ENCODE measurements around the gene MAP1B. TPM values are rescaled to one million over a fixed set of nuclear protein-coding genes. Genes with fewer than 3 reads are reported as not detected.

Gene MAP1B
- total and polyA plus RNA-seq, 2 donors = 1.6 to 3.1 TPM

GRCh38 chr5:72122602-72123001 lies 15.3 kb downstream of the MAP1B start:
- Histone ChIP-seq H3K36me3 (ENCODE audit: control insufficient read depth in 2 of 2, insufficient read depth in 2 of 2, low read length in 1 of 2) (no peaks in the 10 kb centered on the region), H3K27me3 (ENCODE audit: control insufficient read depth in 2 of 2, insufficient read depth in 1 of 2, low read length in 1 of 2) (peaks cover 0 to 4% of the 10 kb centered on the region in 2 donors), H3K9me3 (ENCODE audit: control insufficient read depth in 2 of 2, insufficient read depth in 1 of 2, low read length in 1 of 2) (no peaks in the 10 kb centered on the region), H3K4me1 (ENCODE audit: control insufficient read depth in 2 of 2, insufficient read depth in 2 of 2, low read length in 2 of 2) (no peaks in the 10 kb centered on the region), H3K4me3 (ENCODE audit: low read length in 2 of 2) (no peak overlapping the region), H3K27ac (ENCODE audit: low read depth in 1 of 2, low read length in 1 of 2) (no peak overlapping the region)
- 95% methylated on average over 3 of the region's 3 CpGs for WGBS
- DNase-seq (ENCODE audit: low read depth in 6 of 9, low spot score in 9 of 9) = no peak

- DNase-seq (ENCODE audit: low read depth in 6 of 9, low spot score in 9 of 9) = no peak
- H3K4me1 ChIP-seq (ENCODE audit: control insufficient read depth in 2 of 2, insufficient read depth in 2 of 2, low read length in 2 of 2) = no peaks in the 10 kb centered on the region
- peaks cover 0 to 4% of the 10 kb centered on the region in 2 donors for H3K27me3 ChIP-seq (ENCODE audit: control insufficient read depth in 2 of 2, insufficient read depth in 1 of 2, low read length in 1 of 2)
These were observed 16.6 kb downstream of the MAP1B start for GRCh38 chr5:72123764-72124376.

GRCh38 chr5:72125271-72125940 lies 18.1 kb downstream of the MAP1B start:
- H3K36me3 ChIP-seq (ENCODE audit: control insufficient read depth in 2 of 2, insufficient read depth in 2 of 2, low read length in 1 of 2) = no peaks in the 10 kb centered on the region
- H3K9me3 ChIP-seq (ENCODE audit: control insufficient read depth in 2 of 2, insufficient read depth in 1 of 2, low read length in 1 of 2) = no peaks in the 10 kb centered on the region
- H3K27ac ChIP-seq (ENCODE audit: low read depth in 1 of 2, low read length in 1 of 2) = no peak overlapping the region
- WGBS = 97% methylated on average over 1 of the region's 1 CpG
- no peak for DNase-seq (ENCODE audit: low read depth in 6 of 9, low spot score in 9 of 9)
- H3K4me1 ChIP-seq (ENCODE audit: control insufficient read depth in 2 of 2, insufficient read depth in 2 of 2, low read length in 2 of 2) = no peaks in the 10 kb centered on the region
- H3K27me3 ChIP-seq (ENCODE audit: control insufficient read depth in 2 of 2, insufficient read depth in 1 of 2, low read length in 1 of 2) = peaks cover 0 to 4% of the 10 kb centered on the region in 2 donors
- no peak overlapping the region for H3K4me3 ChIP-seq (ENCODE audit: low read length in 2 of 2)

More at GRCh38 chr5:72123764-72124376, 16.6 kb downstream of the MAP1B start:
- WGBS = 96% methylated on average over 9 of the region's 9 CpGs
- Histone ChIP-seq H3K4me3 (ENCODE audit: low read length in 2 of 2) (no peak overlapping the region), H3K9me3 (ENCODE audit: control insufficient read depth in 2 of 2, insufficient read depth in 1 of 2, low read length in 1 of 2) (no peaks in the 10 kb centered on the region), H3K36me3 (ENCODE audit: control insufficient read depth in 2 of 2, insufficient read depth in 2 of 2, low read length in 1 of 2) (no peaks in the 10 kb centered on the region), H3K27ac (ENCODE audit: low read depth in 1 of 2, low read length in 1 of 2) (no peak overlapping the region)

- Histone ChIP-seq H3K27me3 (ENCODE audit: control insufficient read depth in 2 of 2, insufficient read depth in 1 of 2, low read length in 1 of 2) (peaks cover 0 to 4% of the 10 kb centered on the region in 2 donors), H3K4me1 (ENCODE audit: control insufficient read depth in 2 of 2, insufficient read depth in 2 of 2, low read length in 2 of 2) (no peaks in the 10 kb centered on the region), H3K9me3 (ENCODE audit: control insufficient read depth in 2 of 2, insufficient read depth in 1 of 2, low read length in 1 of 2) (no peaks in the 10 kb centered on the region), H3K27ac (ENCODE audit: low read depth in 1 of 2, low read length in 1 of 2) (no peak overlapping the region), H3K4me3 (ENCODE audit: low read length in 2 of 2) (no peak overlapping the region), H3K36me3 (ENCODE audit: control insufficient read depth in 2 of 2, insufficient read depth in 2 of 2, low read length in 1 of 2) (no peaks in the 10 kb centered on the region)
- no peak for DNase-seq (ENCODE audit: low read depth in 6 of 9, low spot score in 9 of 9)
- 0% methylated on average over 1 of the region's 1 CpG for WGBS
These were observed 18.8 kb downstream of the MAP1B start for GRCh38 chr5:72125941-72126620.

GRCh38 chr5:72126796-72127195 lies 19.5 kb downstream of the MAP1B start:
- no peaks in the 10 kb centered on the region for H3K36me3 ChIP-seq (ENCODE audit: control insufficient read depth in 2 of 2, insufficient read depth in 2 of 2, low read length in 1 of 2)
- H3K9me3 ChIP-seq (ENCODE audit: control insufficient read depth in 2 of 2, insufficient read depth in 1 of 2, low read length in 1 of 2) = no peaks in the 10 kb centered on the region
- DNase-seq (ENCODE audit: low read depth in 6 of 9, low spot score in 9 of 9) = no peak
- no peaks in the 10 kb centered on the region for H3K4me1 ChIP-seq (ENCODE audit: control insufficient read depth in 2 of 2, insufficient read depth in 2 of 2, low read length in 2 of 2)
- WGBS = 97% methylated on average over 2 of the region's 2 CpGs
- no peak overlapping the region for H3K4me3 ChIP-seq (ENCODE audit: low read length in 2 of 2)
- no peak overlapping the region for H3K27ac ChIP-seq (ENCODE audit: low read depth in 1 of 2, low read length in 1 of 2)
- peaks cover 0 to 4% of the 10 kb centered on the region in 2 donors for H3K27me3 ChIP-seq (ENCODE audit: control insufficient read depth in 2 of 2, insufficient read depth in 1 of 2, low read length in 1 of 2)

GRCh38 chr5:72129725-72130124 lies 22.4 kb downstream of the MAP1B start:
- Histone ChIP-seq H3K36me3 (ENCODE audit: control insufficient read depth in 2 of 2, insufficient read depth in 2 of 2, low read length in 1 of 2) (no peaks in the 10 kb centered on the region), H3K9me3 (ENCODE audit: control insufficient read depth in 2 of 2, insufficient read depth in 1 of 2, low read length in 1 of 2) (no peaks in the 10 kb centered on the region), H3K4me3 (ENCODE audit: low read length in 2 of 2) (no peak overlapping the region), H3K4me1 (ENCODE audit: control insufficient read depth in 2 of 2, insufficient read depth in 2 of 2, low read length in 2 of 2) (no peaks in the 10 kb centered on the region), H3K27ac (ENCODE audit: low read depth in 1 of 2, low read length in 1 of 2) (no peak overlapping the region), H3K27me3 (ENCODE audit: control insufficient read depth in 2 of 2, insufficient read depth in 1 of 2, low read length in 1 of 2) (peaks cover 0 to 7% of the 10 kb centered on the region in 2 donors)
- 90% methylated on average over 1 of the region's 1 CpG for WGBS
- DNase-seq (ENCODE audit: low read depth in 6 of 9, low spot score in 9 of 9) = no peak

- DNase-seq (ENCODE audit: low read depth in 6 of 9, low spot score in 9 of 9) = no peak
- Histone ChIP-seq H3K4me1 (ENCODE audit: control insufficient read depth in 2 of 2, insufficient read depth in 2 of 2, low read length in 2 of 2) (no peaks in the 10 kb centered on the region), H3K27ac (ENCODE audit: low read depth in 1 of 2, low read length in 1 of 2) (no peak overlapping the region), H3K9me3 (ENCODE audit: control insufficient read depth in 2 of 2, insufficient read depth in 1 of 2, low read length in 1 of 2) (no peaks in the 10 kb centered on the region), H3K4me3 (ENCODE audit: low read length in 2 of 2) (no peak overlapping the region), H3K36me3 (ENCODE audit: control insufficient read depth in 2 of 2, insufficient read depth in 2 of 2, low read length in 1 of 2) (no peaks in the 10 kb centered on the region), H3K27me3 (ENCODE audit: control insufficient read depth in 2 of 2, insufficient read depth in 1 of 2, low read length in 1 of 2) (peaks cover 0 to 7% of the 10 kb centered on the region in 2 donors)
- WGBS = 96% methylated on average over 2 of the region's 2 CpGs
These were observed 23.1 kb downstream of the MAP1B start for GRCh38 chr5:72130351-72130761.

GRCh38 chr5:72133212-72133990 lies 26.1 kb downstream of the MAP1B start:
- no peak for DNase-seq (ENCODE audit: low read depth in 6 of 9, low spot score in 9 of 9)
- Histone ChIP-seq H3K27ac (ENCODE audit: low read depth in 1 of 2, low read length in 1 of 2) (no peak overlapping the region), H3K27me3 (ENCODE audit: control insufficient read depth in 2 of 2, insufficient read depth in 1 of 2, low read length in 1 of 2) (peaks cover 0 to 9% of the 10 kb centered on the region in 2 donors), H3K4me1 (ENCODE audit: control insufficient read depth in 2 of 2, insufficient read depth in 2 of 2, low read length in 2 of 2) (no peaks in the 10 kb centered on the region), H3K9me3 (ENCODE audit: control insufficient read depth in 2 of 2, insufficient read depth in 1 of 2, low read length in 1 of 2) (no peaks in the 10 kb centered on the region), H3K36me3 (ENCODE audit: control insufficient read depth in 2 of 2, insufficient read depth in 2 of 2, low read length in 1 of 2) (no peaks in the 10 kb centered on the region), H3K4me3 (ENCODE audit: low read length in 2 of 2) (no peak overlapping the region)
- 95% methylated on average over 4 of the region's 4 CpGs for WGBS

Measured in thymus (tissue), 11 donors.